ENCODE measurements around the gene OVCA2. TPM values are rescaled to one million over a fixed set of nuclear protein-coding genes. Genes with fewer than 3 reads are reported as not detected.
"Not testable (repeated sequence)": the region's sequence is repeated elsewhere in the genome, so short reads cannot be mapped to it uniquely, and the experiment has no call there.

OVCA2 gene
- total and polyA plus RNA-seq, 10 donors = 20.9 to 68.8 (median 35.6) TPM

GRCh38 chr17:2011411-2012371 is 30.1 kb upstream of the OVCA2 start:
- intact Hi-C loops (cut with DNase I; ENCODE audit: low total_unique reads) = no loop called here
- WGBS, 5 donors = 41 to 63% (median 46%) methylated on average over 22 to 24 of the region's 24 CpGs
- no peaks in the 10 kb centered on the region for H3K9me3 ChIP-seq
- TF ChIP-seq CTCF (IDR thresholded peaks at IDR 0.05 in 8 of 11, conservative IDR thresholded peaks at IDR 0.05 in 3 of 11) (no peak), POLR2AphosphoS5 (IDR thresholded peaks at IDR 0.05) (peak in 1 of 3 donors; percentile 17), POLR2A (IDR thresholded peaks at IDR 0.05) (no peak)
- peak overlapping the region in 7 of 8 donors; percentile 5 to 57 (median 43) for H3K27ac ChIP-seq
- H3K27me3 ChIP-seq (replicated peaks in 1 of 7) = peaks cover 0 to 29% (median 0%) of the 10 kb centered on the region in 7 donors
- no peaks in the 10 kb centered on the region for H3K36me3 ChIP-seq
- peaks cover 0 to 15% (median 8%) of the 10 kb centered on the region in 6 donors for H3K4me1 ChIP-seq
- H3K4me3 ChIP-seq = no peak overlapping the region
- no peak for DNase-seq

- no peak overlapping the region for H3K4me3 ChIP-seq
- no peak for TF ChIP-seq POLR2AphosphoS5 (IDR thresholded peaks at IDR 0.05)
- peaks cover 0 to 15% (median 8%) of the 10 kb centered on the region in 6 donors for H3K4me1 ChIP-seq
- H3K27ac ChIP-seq = peak overlapping the region in 5 of 8 donors; percentile 38 to 57 (median 43)
- intact Hi-C loops (cut with DNase I; ENCODE audit: low total_unique reads) = no loop called here
- DNase-seq = no peak
- WGBS, 5 donors = 82 to 91% (median 86%) methylated on average over 4 of the region's 4 CpGs
- peaks cover 0 to 35% (median 0%) of the 10 kb centered on the region in 7 donors for H3K27me3 ChIP-seq (replicated peaks in 1 of 7)
- H3K36me3 ChIP-seq = no peaks in the 10 kb centered on the region
- no peaks in the 10 kb centered on the region for H3K9me3 ChIP-seq
Observed at GRCh38 chr17:2012499-2012898, 29.3 kb upstream of the OVCA2 start.

GRCh38 chr17:2013220-2013993 is 28.4 kb upstream of the OVCA2 start:
- peaks cover 0 to 15% (median 8%) of the 10 kb centered on the region in 6 donors for H3K4me1 ChIP-seq
- DNase-seq; H3K9me3 ChIP-seq; H3K36me3 ChIP-seq; intact Hi-C loops (cut with DNase I; ENCODE audit: low total_unique reads); H3K4me3 ChIP-seq; H3K27ac ChIP-seq: not testable (repeated sequence)
- H3K27me3 ChIP-seq (replicated peaks in 1 of 7) = peaks cover 0 to 43% (median 0%) of the 10 kb centered on the region in 7 donors
- 91 to 99% (median 97%) methylated on average over 6 of the region's 6 CpGs for WGBS, 5 donors

- no peak for TF ChIP-seq POLR2A (IDR thresholded peaks at IDR 0.05)
- no peak for TF ChIP-seq CTCF (IDR thresholded peaks at IDR 0.05 in 8 of 11, conservative IDR thresholded peaks at IDR 0.05 in 3 of 11)
- no peak for TF ChIP-seq POLR2AphosphoS5 (IDR thresholded peaks at IDR 0.05)
- Histone ChIP-seq H3K27me3 (replicated peaks in 1 of 7) (peaks cover 0 to 48% (median 0%) of the 10 kb centered on the region in 7 donors), H3K9me3 (no peaks in the 10 kb centered on the region), H3K36me3 (no peaks in the 10 kb centered on the region), H3K4me1 (peaks cover 0 to 15% (median 8%) of the 10 kb centered on the region in 6 donors), H3K4me3 (no peak overlapping the region), H3K27ac (no peak overlapping the region)
- WGBS, 5 donors = 83 to 100% (median 95%) methylated on average over 1 of the region's 1 CpG
- no peak for DNase-seq
- intact Hi-C loops (cut with DNase I; ENCODE audit: low total_unique reads) = no loop called here
Observed at GRCh38 chr17:2013994-2014317, 27.9 kb upstream of the OVCA2 start.

All from spleen (tissue), 11 donors.